Motor neuron (in vitro differentiated cells): ENCODE data around the gene SCN5A. TPM values are rescaled to one million over a fixed set of nuclear protein-coding genes. Genes with fewer than 3 reads are reported as not detected.
"Not testable (repeated sequence)": the region's sequence is repeated elsewhere in the genome, so short reads cannot be mapped to it uniquely, and the experiment has no call there.

Experiments used
- ATAC-seq, 8 experiments: fragments of 200-7000 bp; cut with Tn5 transposase; replicated peaks in 6 of 8; 2 replicates each; pipeline ENCODE4 v1.8.0; 2021; ENCODE audit warnings: mild to moderate bottlenecking in 8 of 8, moderate library complexity in 8 of 8
- H3K27ac ChIP-seq, 2 donors: fragments of 250-450 bp; sonication (Bioruptor Pico); 2 replicates each; pipeline ENCODE4 v1.9.0; 2021; ENCODE audit warnings: antibody characterized with exemption in 2 of 2, mild to moderate bottlenecking in 2 of 2, moderate library complexity in 1 of 2
- H3K4me1 ChIP-seq, 2 donors: fragments of 250-450 bp; sonication (Bioruptor Pico); replicated peaks in 1 of 2; 2 replicates each; pipeline ENCODE4 v1.6.1; 2021; ENCODE audit warnings: antibody characterized with exemption in 2 of 2, mild to moderate bottlenecking in 2 of 2, moderate library complexity in 1 of 2
- H3K4me3 ChIP-seq, 5 donors: fragments of 250-450 bp; sonication (Bioruptor Pico); 2 replicates each; pipeline ENCODE4 v1.9.0; 2021; ENCODE audit warnings: antibody characterized with exemption in 5 of 5, mild to moderate bottlenecking in 5 of 5, moderate library complexity in 4 of 5
- WGBS, 10 experiments: fragments of 450-650 bp; shearing (Covaris generic); methylation state at CpG; one replicate each; pipeline ENCODE4 v1.0.0; 2022; 5-methylcytosine and 5-hydroxymethylcytosine counted together
- in situ Hi-C, 9 experiments: fragments of 400-800 bp; cut with MboI; loops; one replicate each; pipeline ENCODE4 v1.15.0; 2021; ENCODE audit warnings: low sequenced_read_pairs in 9 of 9, low pct_unique_long_range_greater_than_20kb in 2 of 9; ENCODE audit not compliant: unreplicated experiment in 9 of 9
- total RNA-seq, 8 experiments: library from RNA; unstranded; fragments of 300-600 nt; gene quantifications; 2 replicates each; pipeline versions ENCODE4 v1.2.3 to v1.2.4, GENCODE V29; 2022

Gene SCN5A
- total RNA-seq, 8 experiments from 2014 or later = 0.11 to 2.8 (median 0.58) TPM

GRCh38 chr3:38578081-38578475 is 71.4 kb downstream of the SCN5A start:
- in situ Hi-C loops = no loop called here
- Histone ChIP-seq H3K4me1 (peaks cover 0 to 2% of the 10 kb centered on the region in 2 donors), H3K27ac (no peak overlapping the region), H3K4me3 (no peak overlapping the region)
- WGBS, 10 experiments = 17 to 100% (median 94%) methylated on average over 1 to 3 of the region's 4 CpGs; no CpG with 5 or more reads in 5 of the 10 experiments
- ATAC-seq = no peak

DNA sequence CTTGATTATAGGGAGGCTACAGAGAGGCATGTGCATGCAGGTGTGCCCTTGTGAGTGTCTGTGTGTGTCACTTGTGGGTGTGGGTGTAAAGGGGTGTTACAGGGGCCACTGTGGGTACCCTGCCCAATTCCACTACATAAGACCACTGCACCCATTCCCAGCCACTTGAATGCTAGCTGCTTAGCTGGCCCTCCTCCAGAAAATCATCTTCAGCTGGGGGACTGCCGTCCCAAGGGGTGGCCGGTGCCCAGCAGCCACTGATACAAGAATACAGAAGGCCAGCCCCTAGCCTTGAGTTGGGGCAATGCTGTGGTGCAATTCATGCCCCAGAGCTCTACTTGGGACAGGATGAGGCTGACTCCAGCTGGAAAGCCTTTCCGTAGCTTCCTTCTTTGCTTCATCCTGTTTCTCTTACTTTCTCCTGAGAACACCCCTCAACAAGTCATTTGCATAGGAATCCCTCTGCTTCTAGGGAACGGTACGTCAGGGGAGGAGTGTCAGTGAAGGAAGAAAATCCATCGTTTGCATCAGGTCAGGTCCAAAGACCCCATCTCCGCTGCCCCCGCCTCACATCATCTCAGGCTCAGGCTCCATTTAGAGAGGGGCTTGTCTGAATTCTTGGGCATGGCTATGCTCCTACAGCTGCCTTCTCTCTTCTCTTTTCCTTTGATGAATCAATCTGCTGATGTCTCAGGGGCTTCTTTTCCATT is 72.0 kb downstream of the SCN5A start:
- ATAC-seq = no peak
- no peak overlapping the region for H3K4me3 ChIP-seq
- in situ Hi-C loops = no loop called here
- WGBS, 10 experiments = 0 to 88% (median 60%) methylated on average over 1 to 4 of the region's 8 CpGs; no CpG with 5 or more reads in 3 of the 10 experiments
- H3K4me1 ChIP-seq = peaks cover 0 to 2% of the 10 kb centered on the region in 2 donors
- no peak overlapping the region for H3K27ac ChIP-seq

DNA sequence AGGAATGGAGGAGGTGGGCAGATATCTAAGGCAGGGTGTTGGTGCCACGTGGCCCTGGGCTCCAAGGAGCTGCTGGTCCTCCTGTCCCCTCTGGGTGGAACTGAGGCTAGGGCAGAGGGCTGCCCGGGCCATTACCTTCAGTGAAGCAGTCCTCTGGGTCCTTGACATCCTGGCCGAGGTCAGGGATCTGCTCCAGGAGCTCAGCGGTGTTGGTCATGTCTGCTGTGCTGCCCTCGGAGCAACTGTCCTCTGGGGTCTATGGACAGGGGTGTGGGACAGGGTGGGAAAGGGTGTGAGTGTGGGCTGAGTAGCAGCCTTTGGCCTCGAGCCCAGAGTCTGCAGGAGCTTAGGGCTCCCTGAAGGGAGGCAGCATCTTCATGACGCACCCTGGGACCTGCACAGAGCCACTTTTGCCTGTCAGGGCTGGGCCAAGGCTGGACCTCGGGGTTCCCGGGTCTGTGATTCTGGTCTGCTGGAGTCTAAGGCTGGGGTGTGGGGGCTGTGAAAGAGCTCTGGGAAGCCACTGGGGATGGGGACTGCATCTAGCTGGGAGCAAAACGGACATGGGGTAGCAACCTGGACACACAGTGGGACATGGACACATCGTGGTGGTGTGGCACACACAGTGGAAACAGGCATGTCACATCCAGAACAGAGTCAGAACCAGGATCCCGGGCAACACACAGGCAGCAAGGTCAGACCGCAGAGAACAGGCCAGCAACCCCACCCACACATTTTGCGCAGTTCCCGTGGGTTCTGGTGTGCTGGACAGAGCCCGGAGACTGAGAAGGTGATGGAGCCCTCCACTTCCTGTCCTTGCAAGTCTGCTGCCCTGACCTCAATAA is 72.7 kb downstream of the SCN5A start:
- in situ Hi-C loops = no loop called here
- Histone ChIP-seq H3K4me1 (peaks cover 0 to 2% of the 10 kb centered on the region in 2 donors), H3K4me3 (no peak overlapping the region), H3K27ac (no peak overlapping the region)
- ATAC-seq = no peak
- 0 to 100% (median 48%) methylated on average over 1 to 4 of the region's 16 CpGs; no CpG with 5 or more reads in 4 of the 10 experiments for WGBS, 10 experiments

DNA sequence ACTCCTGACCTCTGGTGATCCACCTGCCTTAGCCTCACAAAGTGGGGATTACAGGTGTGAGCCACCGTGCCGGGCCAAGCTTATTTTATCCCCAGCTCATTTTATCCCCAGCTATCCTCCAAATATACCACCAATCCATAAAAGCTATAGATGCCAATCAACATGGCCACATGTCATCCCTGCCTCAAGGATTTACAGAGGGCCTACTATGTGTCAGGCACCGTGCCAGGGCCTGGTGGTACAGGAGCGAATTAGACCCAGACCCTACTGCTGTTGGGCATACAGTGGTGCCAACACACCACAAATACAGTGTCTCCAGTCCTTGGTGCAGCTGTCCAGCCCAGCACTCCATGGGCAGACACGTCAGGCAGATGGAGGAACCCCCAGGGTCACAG is 73.4 kb downstream of the SCN5A start:
- no peak overlapping the region for H3K27ac ChIP-seq
- H3K4me1 ChIP-seq = peaks cover 0 to 2% of the 10 kb centered on the region in 2 donors
- in situ Hi-C loops = no loop called here
- 20 to 92% (median 57%) methylated on average over 1 to 4 of the region's 5 CpGs; no CpG with 5 or more reads in 5 of the 10 experiments for WGBS, 10 experiments
- no peak for ATAC-seq
- H3K4me3 ChIP-seq = no peak overlapping the region

DNA sequence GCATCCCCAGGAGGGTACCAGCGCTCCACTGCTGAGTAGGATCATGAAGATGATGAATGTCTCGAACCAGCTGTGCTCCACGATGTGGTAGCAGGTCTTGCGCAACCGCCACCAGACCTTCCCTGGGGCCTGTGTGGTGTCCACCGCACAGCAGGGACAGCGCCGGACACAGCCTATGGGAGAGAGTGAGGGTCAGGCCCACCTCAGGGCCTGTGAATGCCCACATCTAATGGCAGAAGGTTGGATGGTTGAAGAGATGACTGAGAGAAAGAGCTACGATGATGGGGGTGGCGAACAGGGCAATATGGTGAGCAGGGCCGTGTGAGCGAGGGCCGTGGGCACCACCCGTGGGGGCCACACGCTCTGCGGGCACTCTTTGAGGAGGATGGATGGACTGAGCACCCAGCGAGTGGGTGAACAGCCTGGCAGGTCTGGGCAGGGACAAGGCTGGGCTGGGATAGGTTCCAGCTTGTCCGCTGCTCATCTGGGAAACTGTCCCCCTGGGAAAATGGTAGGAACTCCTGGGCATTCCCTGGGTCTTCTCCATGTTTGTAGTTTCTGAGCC is 74.1 kb downstream of the SCN5A start:
- H3K4me3 ChIP-seq = no peak overlapping the region
- H3K4me1 ChIP-seq = peaks cover 0 to 2% of the 10 kb centered on the region in 2 donors
- ATAC-seq = peak in 5 of 8 experiments; percentile 13 to 42 (median 30)
- in situ Hi-C loops = no loop called here
- no peak overlapping the region for H3K27ac ChIP-seq
- 90 to 97% (median 93%) methylated on average over 4 to 8 of the region's 18 CpGs; no CpG with 5 or more reads in 6 of the 10 experiments for WGBS, 10 experiments

DNA sequence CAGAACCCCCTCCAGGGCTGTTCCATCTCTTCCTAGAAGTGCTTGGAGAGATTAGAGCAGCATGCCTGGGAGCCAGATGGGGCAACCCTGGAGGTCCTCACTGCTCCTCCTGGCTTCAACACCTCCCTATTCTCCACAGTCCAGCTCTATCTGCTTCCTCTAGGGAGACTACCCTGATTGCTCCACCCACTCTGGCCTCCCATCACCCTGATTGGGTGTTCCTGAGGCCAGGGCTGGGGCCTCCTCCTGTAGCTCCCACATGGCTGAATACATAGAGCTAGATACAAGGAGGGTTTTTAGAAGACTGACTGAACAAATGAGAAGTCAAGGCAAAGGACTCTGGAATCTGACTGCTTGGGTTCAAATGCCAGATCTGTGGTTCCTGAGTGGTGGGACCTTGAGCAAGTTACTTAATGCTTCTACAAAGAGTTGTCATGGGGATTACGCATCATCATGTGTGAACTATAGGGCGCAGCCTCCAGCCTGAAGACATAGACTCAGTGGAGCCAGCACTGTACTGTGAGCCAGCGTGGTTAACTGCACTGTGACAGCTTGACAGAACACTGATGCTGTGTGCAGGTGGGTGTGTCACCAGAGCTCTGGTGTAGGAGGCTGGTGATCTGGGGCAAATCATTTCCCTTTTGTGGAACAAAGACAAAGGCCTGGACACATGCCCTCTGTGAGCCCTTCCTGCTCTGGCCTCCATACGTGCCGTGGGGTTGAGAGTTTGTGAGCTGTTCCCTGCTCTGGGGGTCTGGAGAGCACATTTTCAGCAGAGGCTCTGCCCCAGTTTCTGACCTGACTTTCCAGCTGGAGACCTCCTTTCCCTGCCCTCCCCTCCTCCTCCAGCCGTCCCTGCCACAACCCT is 74.8 kb downstream of the SCN5A start:
- peak in 7 of 8 experiments; percentile 12 to 93 (median 39) for ATAC-seq
- H3K27ac ChIP-seq = no peak overlapping the region
- no peak overlapping the region for H3K4me3 ChIP-seq
- H3K4me1 ChIP-seq = peaks cover 0 to 2% of the 10 kb centered on the region in 2 donors
- whole genome bisulfite sequencing, 10 experiments = 20 to 100% (median 70%) methylated on average over 1 to 4 of the region's 6 CpGs; no CpG with 5 or more reads in 4 of the 10 experiments
- in situ Hi-C loops = no loop called here

DNA sequence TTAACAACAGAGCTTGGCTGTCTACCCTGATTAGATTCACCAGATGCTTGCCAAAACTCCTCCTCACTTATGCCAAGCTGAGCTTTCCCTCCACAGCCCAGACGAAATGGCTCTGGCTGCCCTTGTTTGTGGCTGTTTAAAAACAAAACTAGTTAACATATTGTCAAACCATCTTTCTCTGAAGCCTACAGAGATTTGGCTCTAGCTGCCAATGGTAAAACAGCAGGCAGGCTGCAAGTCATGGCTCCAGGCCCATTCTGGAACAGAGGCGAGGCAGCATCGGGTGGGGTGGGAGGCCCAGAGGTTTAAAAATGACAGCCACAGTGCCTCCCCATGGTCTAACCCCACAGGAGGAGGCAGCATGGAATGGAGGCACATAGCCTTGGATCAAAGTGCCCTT is 75.9 kb downstream of the SCN5A start:
- in situ Hi-C loops = no loop called here
- 0 to 94% (median 44%) methylated on average over 1 to 3 of the region's 3 CpGs; no CpG with 5 or more reads in 1 of the 10 experiments for WGBS, 10 experiments
- Histone ChIP-seq H3K27ac (no peak overlapping the region), H3K4me1 (peaks cover 0 to 2% of the 10 kb centered on the region in 2 donors), H3K4me3 (no peak overlapping the region)
- peak in 1 of 8 experiments; percentile 22 for ATAC-seq

DNA sequence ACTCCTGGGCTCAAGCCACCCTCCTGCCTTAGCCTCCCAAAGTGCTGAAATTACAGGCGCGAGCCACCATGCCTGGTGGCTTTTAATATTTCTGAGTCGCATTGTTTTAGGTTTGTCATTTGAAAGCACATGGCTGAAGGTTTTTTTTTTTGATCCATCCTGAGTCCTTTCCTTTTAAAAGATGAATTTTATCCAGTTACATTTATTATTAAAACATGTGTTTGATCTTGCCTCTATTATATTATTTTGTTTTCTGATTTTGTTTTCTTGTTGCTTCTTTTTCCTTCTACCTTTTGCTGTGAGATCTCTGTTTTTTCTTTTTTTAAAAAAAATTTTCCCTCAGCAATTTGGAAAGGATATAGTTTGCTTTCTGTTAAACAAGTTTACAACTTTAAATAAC is 76.4 kb downstream of the SCN5A start:
- ATAC-seq = no peak
- peaks cover 0 to 2% of the 10 kb centered on the region in 2 donors for H3K4me1 ChIP-seq
- H3K27ac ChIP-seq = no peak overlapping the region
- 44 to 100% (median 97%) methylated on average over 1 to 3 of the region's 3 CpGs; no CpG with 5 or more reads in 1 of the 10 experiments for WGBS, 10 experiments
- no peak overlapping the region for H3K4me3 ChIP-seq
- in situ Hi-C loops = no loop called here

DNA sequence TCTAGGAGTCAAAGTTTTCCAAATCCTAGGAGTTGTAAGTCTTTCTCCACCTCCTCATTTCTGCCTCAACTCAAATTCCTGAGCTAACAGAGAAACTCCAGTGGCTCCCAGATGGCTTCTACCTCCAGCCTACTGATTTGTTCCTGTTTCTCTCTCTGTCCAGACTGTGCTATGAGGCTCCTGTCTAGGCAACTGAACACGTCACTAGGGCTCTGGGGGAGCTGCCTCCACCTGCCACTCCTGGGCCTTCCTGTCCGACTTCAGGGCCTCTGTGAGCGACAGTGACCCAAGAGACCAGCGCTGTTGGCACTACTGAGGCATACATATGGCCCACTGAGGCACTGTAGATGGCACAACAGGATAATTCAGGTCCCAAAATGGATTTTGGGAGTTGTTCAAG is 82.0 kb downstream of the SCN5A start:
- in situ Hi-C loops = no loop called here
- H3K4me3 ChIP-seq = no peak overlapping the region
- no peaks in the 10 kb centered on the region for H3K4me1 ChIP-seq
- no peak for ATAC-seq
- H3K27ac ChIP-seq = no peak overlapping the region
- 0 to 93% (median 60%) methylated on average over 1 to 4 of the region's 4 CpGs; no CpG with 5 or more reads in 3 of the 10 experiments for WGBS, 10 experiments

- ATAC-seq, H3K27ac ChIP-seq, in situ Hi-C loops, H3K4me3 ChIP-seq, H3K4me1 ChIP-seq: not testable (repeated sequence)
- WGBS, 10 experiments = 0 to 93% (median 65%) methylated on average over 1 to 5 of the region's 7 CpGs; no CpG with 5 or more reads in 1 of the 10 experiments
Observed at GRCh38 chr3:38566794-38567193, 82.7 kb downstream of the SCN5A start.

GRCh38 chr3:38566215-38566528 is 83.3 kb downstream of the SCN5A start:
- no peak for ATAC-seq
- 68 to 100% (median 89%) methylated on average over 2 to 5 of the region's 13 CpGs; no CpG with 5 or more reads in 5 of the 10 experiments for WGBS, 10 experiments
- Histone ChIP-seq H3K4me1 (no peaks in the 10 kb centered on the region), H3K4me3 (no peak overlapping the region), H3K27ac (no peak overlapping the region)
- in situ Hi-C loops = no loop called here

GRCh38 chr3:38565339-38566214 is 83.9 kb downstream of the SCN5A start:
- no peak overlapping the region for H3K27ac ChIP-seq
- ATAC-seq = no peak
- in situ Hi-C loops = no loop called here
- no peaks in the 10 kb centered on the region for H3K4me1 ChIP-seq
- 0 to 92% (median 76%) methylated on average over 2 to 9 of the region's 13 CpGs; no CpG with 5 or more reads in 2 of the 10 experiments for WGBS, 10 experiments
- H3K4me3 ChIP-seq = no peak overlapping the region
